Measurements from ENCODE around the gene NAALADL2. TPM values are rescaled to one million over a fixed set of nuclear protein-coding genes. Genes with fewer than 3 reads are reported as not detected.

The NAALADL2 gene
- polyA plus RNA-seq, 3 donors = not detected

DNA sequence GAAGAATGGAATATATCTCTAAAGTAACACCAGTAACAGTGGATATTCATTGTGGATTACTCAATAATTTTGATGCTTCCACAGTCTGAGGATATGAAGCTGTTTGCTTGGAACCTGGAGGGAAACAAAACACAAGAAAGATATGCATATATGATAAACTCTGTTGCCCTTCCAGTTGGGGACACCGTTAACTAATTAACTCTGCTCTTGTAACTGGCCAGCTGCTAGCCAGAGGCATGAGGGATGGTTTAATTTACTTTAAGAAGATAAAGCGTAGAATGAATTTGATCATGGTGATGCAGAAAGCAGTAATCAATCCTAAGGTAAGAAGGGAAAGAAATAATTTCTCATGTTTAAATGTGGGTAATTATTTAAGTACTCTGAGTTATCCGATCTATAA is 442.6 kb downstream of the NAALADL2 start:
- no peaks in the 10 kb centered on the region for H3K27me3 Mint-ChIP-seq (ENCODE audit: low read depth in 3 of 3)
- H3K27ac Mint-ChIP-seq = no peak overlapping the region

DNA sequence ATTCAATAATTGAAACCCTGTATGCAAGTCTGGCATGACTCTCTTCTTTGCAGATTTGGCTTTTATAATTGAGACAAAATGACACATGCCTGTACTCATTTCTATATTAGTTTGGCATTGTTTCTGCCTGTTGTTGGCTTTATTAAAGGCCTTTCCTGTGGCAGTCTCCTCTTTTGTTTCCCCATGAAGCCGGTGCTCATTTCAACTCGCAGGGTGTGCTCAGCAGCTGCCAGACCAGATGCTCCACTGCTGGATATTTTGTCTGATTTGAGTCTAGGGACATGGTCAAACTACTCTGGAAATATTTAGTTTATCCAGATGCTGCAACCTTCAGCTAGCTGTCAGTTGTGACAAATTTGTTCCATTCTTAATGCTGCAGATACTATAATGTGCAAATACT is 445.3 kb downstream of the NAALADL2 start:
- H3K4me1 Mint-ChIP-seq = no peaks in the 10 kb centered on the region
- H3K36me3 Mint-ChIP-seq = no peaks in the 10 kb centered on the region
- H3K4me1 ChIP-seq (ENCODE audit: control insufficient read depth in 1 of 2, insufficient read depth in 2 of 2, low read length in 2 of 2) = no peaks in the 10 kb centered on the region
- no peak for DNase-seq
- no peaks in the 10 kb centered on the region for H3K79me2 ChIP-seq (ENCODE audit: insufficient read depth, low read length)
- peaks cover 0 to 1% (median 0%) of the 10 kb centered on the region in 3 donors for H3K27me3 Mint-ChIP-seq (ENCODE audit: low read depth in 3 of 3)
- H3K4me3 ChIP-seq (replicated peaks in 1 of 3; ENCODE audit: low read depth in 2 of 3, low read length in 3 of 3) = no peak overlapping the region
- no peak overlapping the region for H3K4me3 Mint-ChIP-seq
- no peak overlapping the region for H3K9ac ChIP-seq (ENCODE audit: insufficient read depth, low read length, poor library complexity, severe bottlenecking)
- no peaks in the 10 kb centered on the region for H3K27me3 ChIP-seq (ENCODE audit: control insufficient read depth in 2 of 2, insufficient read depth in 2 of 2, low read length in 2 of 2)
- H2AFZ ChIP-seq (ENCODE audit: insufficient read depth, low read depth, low read length, poor library complexity, severe bottlenecking) = no peak overlapping the region
- TF ChIP-seq, protein P1, sequence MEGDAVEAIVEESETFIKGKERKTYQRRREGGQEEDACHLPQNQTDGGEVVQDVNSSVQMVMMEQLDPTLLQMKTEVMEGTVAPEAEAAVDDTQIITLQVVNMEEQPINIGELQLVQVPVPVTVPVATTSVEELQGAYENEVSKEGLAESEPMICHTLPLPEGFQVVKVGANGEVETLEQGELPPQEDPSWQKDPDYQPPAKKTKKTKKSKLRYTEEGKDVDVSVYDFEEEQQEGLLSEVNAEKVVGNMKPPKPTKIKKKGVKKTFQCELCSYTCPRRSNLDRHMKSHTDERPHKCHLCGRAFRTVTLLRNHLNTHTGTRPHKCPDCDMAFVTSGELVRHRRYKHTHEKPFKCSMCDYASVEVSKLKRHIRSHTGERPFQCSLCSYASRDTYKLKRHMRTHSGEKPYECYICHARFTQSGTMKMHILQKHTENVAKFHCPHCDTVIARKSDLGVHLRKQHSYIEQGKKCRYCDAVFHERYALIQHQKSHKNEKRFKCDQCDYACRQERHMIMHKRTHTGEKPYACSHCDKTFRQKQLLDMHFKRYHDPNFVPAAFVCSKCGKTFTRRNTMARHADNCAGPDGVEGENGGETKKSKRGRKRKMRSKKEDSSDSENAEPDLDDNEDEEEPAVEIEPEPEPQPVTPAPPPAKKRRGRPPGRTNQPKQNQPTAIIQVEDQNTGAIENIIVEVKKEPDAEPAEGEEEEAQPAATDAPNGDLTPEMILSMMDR (IDR thresholded peaks at IDR 0.05) = no peak
- H3K9me3 ChIP-seq (replicated peaks in 1 of 2; ENCODE audit: control insufficient read depth in 1 of 2, insufficient read depth in 1 of 2, low read length in 2 of 2) = peaks cover 0 to 2% of the 10 kb centered on the region in 2 donors
- H3K27ac Mint-ChIP-seq = no peak overlapping the region
- H4K20me1 ChIP-seq (ENCODE audit: insufficient read depth, low read length) = no peaks in the 10 kb centered on the region
- no peaks in the 10 kb centered on the region for H3K36me3 ChIP-seq (replicated peaks in 1 of 2; ENCODE audit: control insufficient read depth in 1 of 2, insufficient read depth in 2 of 2, low read length in 2 of 2)
- peaks cover 0 to 11% (median 4%) of the 10 kb centered on the region in 7 donors for H3K9me3 Mint-ChIP-seq
- no peak overlapping the region for H3K4me2 ChIP-seq (replicated peaks; ENCODE audit: extremely low read depth, low read length, poor library complexity, severe bottlenecking)
- intact Hi-C loops (cut with micrococcal nuclease) = no loop called here
- 85% methylated on average over 2 of the region's 2 CpGs for WGBS (ENCODE audit: insufficient coverage)
- no peak overlapping the region for H3K27ac ChIP-seq (ENCODE audit: low read depth in 1 of 2, low read length in 2 of 2)

More for the DNA sequence above, 442.6 kb downstream of the NAALADL2 start:
- Mint-ChIP-seq H3K4me3 (no peak overlapping the region), H3K9me3 (peaks cover 2 to 11% (median 4%) of the 10 kb centered on the region in 7 donors), H3K4me1 (no peaks in the 10 kb centered on the region), H3K36me3 (no peaks in the 10 kb centered on the region)
- no peak overlapping the region for H3K4me3 ChIP-seq (replicated peaks in 1 of 3; ENCODE audit: low read depth in 2 of 3, low read length in 3 of 3)
- no peaks in the 10 kb centered on the region for H3K79me2 ChIP-seq (ENCODE audit: insufficient read depth, low read length)
- H2AFZ ChIP-seq (ENCODE audit: insufficient read depth, low read depth, low read length, poor library complexity, severe bottlenecking) = no peak overlapping the region
- no peaks in the 10 kb centered on the region for H4K20me1 ChIP-seq (ENCODE audit: insufficient read depth, low read length)
- H3K27me3 ChIP-seq (ENCODE audit: control insufficient read depth in 2 of 2, insufficient read depth in 2 of 2, low read length in 2 of 2) = no peaks in the 10 kb centered on the region
- intact Hi-C loops (cut with micrococcal nuclease) = no loop called here
- H3K9me3 ChIP-seq (replicated peaks in 1 of 2; ENCODE audit: control insufficient read depth in 1 of 2, insufficient read depth in 1 of 2, low read length in 2 of 2) = peaks cover 0 to 2% of the 10 kb centered on the region in 2 donors
- no peaks in the 10 kb centered on the region for H3K4me1 ChIP-seq (ENCODE audit: control insufficient read depth in 1 of 2, insufficient read depth in 2 of 2, low read length in 2 of 2)
- no peak for DNase-seq
- H3K36me3 ChIP-seq (replicated peaks in 1 of 2; ENCODE audit: control insufficient read depth in 1 of 2, insufficient read depth in 2 of 2, low read length in 2 of 2) = no peaks in the 10 kb centered on the region
- H3K4me2 ChIP-seq (replicated peaks; ENCODE audit: extremely low read depth, low read length, poor library complexity, severe bottlenecking) = no peak overlapping the region
- WGBS (ENCODE audit: insufficient coverage) = 100% methylated on average over 1 of the region's 3 CpGs
- TF ChIP-seq, protein P1 (IDR thresholded peaks at IDR 0.05) = no peak
- no peak overlapping the region for H3K27ac ChIP-seq (ENCODE audit: low read depth in 1 of 2, low read length in 2 of 2)
- no peak overlapping the region for H3K9ac ChIP-seq (ENCODE audit: insufficient read depth, low read length, poor library complexity, severe bottlenecking)

Data from CD14-positive monocyte (primary cell).